Left hindlimb (tissue), 1 donor: ENCODE measurements around the gene APOO.
A peak's percentile ranks its signal among the peaks of the same experiment; 100 is the strongest.

Source experiments
- DNase-seq: peaks from one replicate; pipeline ENCODE4 v3.0.0-alpha.2; 2018

The APOO gene

DNA sequence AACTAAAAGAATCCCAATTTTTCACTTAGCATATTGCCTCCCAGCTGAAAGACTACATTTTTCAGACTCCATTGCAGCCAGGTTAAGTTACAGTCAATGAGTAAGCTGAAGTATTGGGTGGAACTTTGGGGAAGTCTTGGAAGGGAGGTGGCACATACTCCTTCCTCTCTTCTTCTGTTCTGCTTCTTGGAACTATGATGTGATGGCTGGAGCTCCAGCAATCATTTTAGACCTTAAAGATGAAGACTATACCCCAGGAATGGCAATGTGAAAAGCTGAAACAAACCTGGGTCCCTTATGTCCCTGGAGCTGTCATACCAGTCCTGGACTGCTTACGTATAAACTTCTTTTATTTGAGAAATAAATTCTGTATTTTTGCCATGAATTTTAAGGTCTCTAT lies 93.9 kb downstream of the APOO start:
- no peak for DNase-seq

DNA sequence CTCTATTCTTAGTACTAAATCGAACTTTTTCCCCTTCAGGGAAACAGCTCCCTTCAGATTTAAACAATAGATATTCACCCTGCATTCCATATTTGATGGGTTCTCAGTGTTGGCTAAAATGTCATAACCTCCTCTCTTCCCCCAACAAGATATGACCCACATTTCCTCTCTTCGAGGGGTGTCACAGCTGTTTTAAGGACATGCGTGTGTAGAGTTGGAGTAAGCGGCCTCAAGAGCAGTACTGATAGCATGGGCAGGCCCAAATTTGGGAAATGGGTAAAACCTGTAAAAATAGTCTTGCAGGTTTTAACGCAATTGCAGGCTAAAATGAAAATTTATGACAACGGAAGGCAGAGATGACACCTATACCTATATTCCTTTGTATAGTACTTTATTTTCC lies 96.1 kb downstream of the APOO start:
- no peak for DNase-seq

DNA sequence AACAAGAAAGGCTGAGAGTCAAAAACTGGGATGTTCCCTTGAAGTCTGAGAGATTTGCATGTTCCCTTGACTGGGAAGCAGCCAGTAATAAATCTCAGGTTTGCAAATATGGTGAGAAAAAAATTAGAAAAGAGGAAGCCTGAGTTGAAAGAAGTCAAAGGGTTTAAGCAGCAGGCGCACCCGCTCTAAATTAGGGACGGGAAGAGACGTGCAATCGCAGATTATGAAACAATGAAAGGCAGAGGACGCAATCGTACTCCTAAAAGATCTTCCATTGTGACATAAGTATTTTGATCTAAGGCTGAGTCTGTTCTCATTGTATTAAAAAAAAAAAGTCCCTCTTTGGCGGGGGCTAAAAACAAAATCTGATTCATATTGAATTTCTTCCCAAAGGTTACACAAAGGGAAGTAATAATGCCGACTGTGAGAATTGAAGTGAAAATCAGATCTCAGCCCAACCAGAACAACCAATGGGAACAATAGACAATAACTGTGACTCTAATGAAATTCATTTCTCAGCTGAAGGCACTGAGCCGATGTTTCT lies 96.6 kb downstream of the APOO start:
- no peak for DNase-seq

DNA sequence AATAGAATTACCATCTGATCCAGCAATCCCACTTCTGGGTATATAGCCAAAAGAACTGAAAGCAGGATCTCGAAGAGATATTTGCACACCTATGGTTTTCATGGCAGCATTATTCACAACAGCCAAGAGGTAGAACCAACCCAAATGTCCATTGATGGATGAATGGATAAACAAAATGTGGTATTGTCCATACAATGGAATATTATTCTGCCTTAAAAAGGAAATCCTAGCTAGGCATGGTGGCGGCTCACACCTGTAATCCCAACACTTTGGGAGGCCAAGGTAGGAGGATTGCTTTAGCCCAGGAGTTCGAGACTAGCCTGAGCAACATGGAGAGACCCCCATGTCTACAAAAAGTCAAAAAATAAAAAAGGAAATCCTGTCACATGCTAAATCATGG lies 97.5 kb downstream of the APOO start:
- no peak for DNase-seq

DNA sequence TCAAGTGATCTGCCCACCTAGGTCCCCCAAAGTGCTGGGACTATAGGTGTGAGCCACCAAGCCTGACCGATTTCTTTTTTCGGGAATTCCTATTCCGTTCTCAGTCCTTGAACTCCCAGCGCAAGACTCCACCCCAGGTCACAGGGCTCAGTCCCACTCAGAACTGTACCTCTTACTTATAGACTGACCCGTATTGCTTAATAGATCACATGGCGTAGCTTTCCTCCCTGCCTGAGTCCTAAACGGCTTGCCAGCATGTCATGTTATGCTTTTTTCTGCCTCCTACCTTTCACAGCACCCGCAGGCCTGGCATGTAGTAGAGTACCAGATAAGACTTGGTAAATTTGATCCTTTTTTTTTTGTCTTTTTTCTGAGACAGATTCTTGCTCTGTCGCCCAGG lies 102.3 kb downstream of the APOO start:
- DNase-seq: no peak

DNA sequence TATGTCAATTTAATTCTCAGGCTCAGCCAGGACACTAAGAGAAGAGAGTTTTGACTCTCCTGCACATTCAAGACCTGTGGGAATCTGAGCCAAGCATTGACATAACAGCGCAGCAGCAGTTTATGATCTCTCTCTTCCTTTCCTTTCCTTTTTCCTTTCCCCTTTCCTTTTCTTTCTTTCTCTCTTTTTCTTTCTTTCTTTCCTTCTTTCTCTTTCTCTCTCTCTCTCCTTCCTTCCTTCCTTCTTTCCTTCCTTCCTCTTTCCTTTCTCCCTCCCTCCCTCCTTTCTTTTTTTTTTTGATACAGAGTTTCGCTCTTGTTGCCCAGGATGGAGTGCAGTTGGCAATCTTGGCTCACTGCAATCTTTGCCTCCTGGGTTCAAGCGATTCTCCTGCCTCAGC lies 103.2 kb downstream of the APOO start:
- DNase-seq: no peak

DNA sequence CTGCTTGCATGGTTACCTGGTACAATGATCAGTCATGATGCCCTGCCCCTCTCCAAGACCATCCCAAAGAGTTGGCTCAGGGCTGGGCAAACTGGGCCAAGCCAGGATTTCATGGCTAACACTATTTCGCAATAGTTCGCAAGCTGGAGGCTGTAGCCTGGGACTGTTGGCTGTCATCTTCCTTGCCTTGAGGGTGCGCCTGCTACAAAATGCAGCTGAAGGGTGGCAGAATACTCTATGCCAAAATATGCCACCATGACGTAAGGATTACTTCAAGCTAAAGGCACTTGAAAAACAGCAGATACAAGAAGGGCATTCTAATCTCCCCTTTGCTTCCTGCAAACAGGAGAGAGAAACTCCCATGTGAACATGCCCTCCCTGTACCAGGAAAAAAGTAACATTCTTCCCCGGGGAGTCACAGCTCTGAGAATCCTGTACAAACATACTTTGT lies 103.8 kb downstream of the APOO start:
- no peak for DNase-seq

DNA sequence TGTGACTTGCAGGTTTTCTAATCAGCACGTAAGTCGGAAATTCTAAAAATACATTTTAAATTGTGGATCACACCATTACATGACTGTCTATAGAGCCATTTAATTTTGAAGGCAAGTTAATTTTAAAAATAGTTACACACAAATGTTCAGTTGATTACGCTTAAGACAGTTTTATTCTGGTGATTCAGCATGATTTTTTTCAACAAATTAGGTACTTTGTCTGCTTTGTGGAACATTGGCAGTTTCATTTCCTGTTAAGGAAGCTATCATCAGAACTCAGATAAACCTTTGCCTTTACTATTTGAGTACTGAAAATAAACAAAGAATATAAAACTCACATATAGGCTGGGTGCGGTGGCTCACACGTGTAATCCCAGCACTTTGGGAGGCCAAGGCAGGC lies 105.3 kb downstream of the APOO start:
- no peak for DNase-seq

DNA sequence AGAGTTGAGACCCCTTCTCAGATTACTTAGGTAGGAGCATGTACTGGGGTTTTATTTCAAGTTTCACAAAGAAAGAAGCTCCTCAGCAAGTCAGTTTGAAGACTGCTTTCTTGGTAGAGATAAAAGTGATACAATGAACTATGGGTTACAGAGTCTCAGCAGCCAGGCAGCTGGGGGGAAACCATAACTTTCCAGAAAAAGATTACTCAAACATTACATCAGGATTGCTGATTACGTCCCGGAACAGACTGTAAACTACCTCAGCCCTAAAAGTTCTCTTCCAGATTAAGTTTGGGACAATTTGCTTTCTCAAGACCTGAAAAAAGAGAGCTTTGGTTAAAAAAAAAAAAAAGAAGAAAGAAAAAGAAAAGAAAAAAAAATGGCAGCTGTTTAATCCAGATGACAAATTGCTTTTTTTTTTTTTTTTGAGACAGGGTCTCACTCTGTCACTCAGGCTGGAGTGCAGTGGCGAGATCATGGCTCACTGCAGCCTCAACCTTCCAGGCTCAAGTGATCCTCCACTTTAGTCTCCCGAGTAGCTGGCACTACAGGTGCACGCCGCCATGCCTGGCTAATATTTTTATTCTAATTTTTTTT lies 108.2 kb downstream of the APOO start:
- no peak for DNase-seq

DNA sequence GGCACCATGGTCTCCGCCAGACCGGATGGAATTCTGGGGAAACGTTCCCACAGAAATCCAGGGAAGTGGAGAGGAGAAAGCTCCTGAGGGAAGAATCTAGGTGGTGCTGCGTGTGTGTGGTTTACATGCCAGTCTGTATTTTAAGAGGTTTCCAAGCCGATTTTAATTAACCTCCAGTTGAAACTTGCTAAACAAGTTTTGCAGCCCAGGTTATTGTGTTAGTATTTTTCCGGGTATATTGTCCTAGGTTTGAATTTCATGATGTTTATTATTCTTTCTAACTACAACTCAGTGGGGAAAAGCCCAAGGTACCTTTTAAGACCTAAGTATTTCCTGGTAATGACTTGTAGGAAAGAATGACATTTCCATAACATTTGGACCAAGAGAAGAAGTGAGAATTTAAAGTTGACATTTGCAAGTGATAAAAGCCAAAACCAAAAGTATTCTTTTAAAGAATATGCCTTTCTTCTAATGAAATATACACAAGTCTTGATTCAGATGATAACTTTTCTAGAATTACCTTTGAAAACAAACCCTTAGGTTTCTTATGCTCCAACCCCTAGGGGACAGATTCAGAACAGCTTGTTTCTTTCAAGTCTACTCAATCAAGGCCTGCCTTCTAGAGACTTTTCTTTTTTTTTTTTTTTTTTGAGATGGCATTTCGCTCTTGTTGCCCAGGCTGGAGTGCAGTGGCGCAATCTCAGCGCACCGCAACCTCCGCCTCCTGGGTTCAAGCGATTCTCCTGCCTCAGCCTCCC lies 110.2 kb downstream of the APOO start:
- no peak for DNase-seq

DNA sequence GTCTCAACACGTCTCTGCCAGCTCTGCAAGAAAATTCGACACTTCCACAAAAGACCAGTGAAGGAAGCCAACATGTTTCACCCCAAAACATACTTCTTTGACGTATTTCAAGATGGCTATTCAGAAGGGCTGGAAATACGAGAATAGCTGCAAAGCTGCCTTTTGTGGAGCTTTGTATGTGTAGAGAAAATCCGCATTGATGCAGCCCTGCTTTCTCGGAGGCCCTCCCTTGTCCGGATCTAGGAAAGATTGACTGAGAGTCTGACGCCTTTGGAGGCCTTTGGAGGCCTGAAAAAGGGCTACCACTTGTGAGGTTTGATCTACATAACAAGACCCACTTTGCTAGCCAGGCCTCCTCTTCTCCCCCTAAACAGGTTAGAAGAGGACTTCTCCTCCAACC lies 112.5 kb downstream of the APOO start:
- no peak for DNase-seq

DNA sequence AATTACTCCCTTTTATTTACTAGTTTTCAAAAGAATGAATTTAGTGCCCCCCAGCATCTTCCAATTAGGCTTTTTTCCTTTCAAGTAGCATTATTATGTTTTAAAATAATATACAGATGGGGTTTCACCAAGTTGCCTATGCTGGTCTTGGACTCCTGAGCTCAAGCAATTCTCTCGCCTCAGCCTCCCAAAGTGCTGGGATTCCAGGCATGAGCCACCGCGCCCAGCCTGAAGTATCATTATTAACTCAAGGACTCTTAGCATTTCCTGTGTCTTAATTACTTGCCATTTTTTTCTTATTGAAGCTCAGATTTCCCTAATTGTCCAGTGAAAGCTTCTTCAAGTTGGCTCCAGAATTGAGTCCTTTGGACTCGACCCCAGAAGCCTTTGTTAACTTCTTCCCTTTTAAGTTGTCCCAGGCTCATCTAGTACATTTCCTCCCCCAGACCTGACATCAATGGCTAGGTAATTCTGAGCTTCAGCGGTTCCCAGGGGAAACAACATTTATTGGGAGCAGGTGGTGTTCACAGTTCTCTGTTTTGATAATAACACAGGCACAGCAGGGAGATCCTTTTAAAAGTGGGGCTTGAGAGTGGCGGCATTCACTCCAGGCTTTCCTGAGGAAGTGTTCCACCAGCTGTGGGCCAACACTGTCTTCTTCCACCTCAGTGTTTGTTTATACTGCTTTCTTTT lies 114.7 kb downstream of the APOO start:
- no peak for DNase-seq

DNA sequence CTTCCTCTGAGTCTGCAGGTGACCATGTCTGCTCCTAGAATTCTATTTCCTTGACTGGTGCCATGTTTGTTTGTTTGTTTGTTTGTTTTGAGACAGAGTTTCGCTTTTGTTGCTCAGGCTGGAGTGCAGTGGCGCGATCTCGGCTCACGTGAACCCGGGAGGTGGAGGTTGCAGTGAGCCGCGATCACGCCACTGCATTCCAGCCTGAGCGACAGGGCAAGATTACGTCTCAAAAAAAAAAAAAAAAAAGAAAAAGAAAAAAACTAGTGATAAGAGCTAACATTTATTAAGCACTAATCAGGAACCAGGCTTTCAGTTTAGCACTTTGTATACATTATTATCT lies 117.6 kb downstream of the APOO start:
- no peak for DNase-seq

DNA sequence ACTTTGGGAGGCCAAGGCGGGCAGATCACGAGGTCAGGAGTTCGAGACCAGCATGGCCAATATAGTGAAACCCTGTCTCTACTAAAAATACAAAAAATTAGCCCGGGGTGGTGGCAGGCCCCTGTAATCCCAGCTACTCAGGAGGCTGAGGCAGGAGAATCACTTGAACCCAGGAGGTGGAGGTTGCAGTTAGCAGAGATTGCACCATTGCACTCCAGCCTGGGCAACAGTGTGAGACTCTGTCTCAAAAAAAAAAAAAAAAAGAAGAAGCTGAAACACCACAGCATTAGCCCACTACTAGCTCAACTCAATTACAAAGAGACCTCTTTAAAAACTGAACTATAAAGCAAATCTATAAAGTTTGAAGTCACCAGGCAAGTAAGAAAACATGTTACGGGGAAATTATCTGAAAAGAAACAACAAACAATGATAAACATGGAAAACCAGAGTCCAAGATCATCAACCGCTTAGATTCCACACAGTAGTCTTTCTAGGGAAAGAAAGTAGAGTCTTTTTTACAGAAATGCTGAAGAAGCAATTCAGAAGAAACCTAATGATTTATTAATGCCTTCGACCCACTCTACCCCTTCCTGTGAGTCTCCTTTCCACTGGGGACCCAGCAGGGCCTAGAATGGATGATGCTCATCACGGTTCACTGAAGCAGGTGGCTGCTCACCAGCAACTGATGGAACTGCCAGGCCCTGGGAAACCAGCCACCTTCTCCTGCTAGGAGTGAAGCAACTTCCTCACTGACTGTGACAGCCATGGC lies 118.2 kb downstream of the APOO start:
- no peak for DNase-seq

DNA sequence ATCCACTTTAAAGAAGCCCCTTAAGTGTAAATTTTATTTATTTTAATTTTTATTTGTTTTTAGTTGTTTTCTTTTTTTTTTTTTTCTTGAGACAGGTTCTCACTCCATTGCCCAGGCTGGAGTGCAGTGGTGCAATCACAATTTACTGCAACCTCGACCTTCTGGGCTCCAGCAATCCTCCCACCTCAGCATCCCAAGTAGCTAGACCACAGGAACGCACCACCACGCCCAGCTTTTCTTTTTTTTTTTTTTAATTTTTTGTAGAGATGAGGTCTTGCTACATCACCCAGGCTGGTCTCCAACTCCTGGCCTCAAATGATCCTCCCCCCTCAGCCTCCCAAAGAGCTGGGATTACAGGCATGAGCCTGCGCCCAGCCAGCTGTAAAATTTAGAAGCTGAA lies 118.8 kb downstream of the APOO start:
- DNase-seq: no peak

DNA sequence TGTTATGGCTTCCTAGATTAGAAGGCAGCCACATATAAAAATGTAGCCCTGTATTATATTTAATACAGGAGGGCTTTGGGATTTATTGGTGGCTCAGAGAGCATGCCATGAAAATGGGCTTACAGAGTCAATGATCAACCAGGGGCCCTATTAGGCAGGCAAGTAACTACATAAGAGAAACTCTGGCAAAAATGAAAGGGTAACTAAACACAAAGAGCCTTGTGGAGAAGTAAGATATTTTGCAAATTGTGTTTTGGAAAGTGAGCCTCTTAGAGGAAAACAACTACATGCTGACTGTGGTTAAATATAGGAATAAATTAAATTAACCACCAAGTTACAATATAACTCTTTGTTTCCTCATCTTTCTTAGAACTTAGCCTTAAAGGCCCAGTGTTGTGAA lies 119.2 kb downstream of the APOO start:
- DNase-seq: no peak

DNA sequence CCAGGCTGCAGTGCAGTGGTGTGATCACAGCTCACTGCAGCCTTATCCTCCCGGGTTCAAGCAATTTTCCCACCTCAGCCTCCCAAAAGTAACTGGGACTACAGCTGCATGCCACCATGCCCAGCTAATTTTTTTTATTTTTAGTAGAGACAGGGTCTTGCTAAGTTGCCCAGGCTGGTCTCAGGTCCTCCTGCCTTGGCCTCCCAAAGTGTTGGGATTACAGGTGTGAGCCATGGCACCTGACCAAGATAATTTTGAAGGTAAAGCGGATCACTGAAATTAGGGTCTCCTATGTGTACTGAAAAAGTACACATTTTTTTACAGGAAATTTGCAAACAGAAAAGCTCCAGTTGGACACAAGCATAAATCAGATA lies 120.0 kb downstream of the APOO start:
- no peak for DNase-seq

DNA sequence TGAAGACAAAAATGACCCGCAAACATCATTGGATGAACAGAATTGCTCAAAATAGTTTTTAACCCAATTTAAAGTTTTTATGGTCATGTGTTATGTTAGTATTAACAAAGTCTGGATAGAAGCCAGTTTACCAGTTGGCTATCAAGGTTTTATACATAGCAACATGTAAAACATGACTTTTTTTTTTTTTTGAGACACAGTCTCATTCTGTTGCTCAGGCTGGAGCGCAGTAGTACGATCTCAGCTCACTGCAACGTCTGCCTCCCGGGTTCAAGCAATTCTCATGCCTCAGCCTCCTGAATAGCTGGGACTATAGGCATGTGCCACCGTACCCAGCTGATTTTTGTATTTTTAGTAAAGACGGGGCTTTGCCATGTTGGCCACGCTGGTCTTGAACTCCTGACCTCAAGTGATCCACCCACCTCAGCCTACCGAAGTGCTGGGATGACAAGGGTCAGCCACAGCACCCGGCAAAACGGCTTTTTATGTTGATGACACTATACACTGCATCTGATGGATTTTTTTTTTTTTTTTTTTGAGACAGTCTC lies 121.4 kb downstream of the APOO start:
- no peak for DNase-seq

DNA sequence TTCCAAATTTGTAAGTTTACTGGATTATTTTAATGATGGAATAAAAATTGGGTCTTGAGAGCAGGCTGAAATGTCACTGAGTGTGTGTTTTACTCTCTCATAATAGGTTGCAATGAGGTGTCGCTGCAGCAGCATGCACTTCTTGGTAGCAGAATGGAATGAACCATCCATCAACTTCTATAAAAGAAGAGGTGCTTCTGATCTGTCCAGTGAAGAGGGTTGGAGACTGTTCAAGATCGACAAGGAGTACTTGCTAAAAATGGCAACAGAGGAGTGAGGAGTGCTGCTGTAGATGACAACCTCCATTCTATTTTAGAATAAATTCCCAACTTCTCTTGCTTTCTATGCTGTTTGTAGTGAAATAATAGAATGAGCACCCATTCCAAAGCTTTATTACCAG lies 122.2 kb downstream of the APOO start:
- no peak for DNase-seq

DNA sequence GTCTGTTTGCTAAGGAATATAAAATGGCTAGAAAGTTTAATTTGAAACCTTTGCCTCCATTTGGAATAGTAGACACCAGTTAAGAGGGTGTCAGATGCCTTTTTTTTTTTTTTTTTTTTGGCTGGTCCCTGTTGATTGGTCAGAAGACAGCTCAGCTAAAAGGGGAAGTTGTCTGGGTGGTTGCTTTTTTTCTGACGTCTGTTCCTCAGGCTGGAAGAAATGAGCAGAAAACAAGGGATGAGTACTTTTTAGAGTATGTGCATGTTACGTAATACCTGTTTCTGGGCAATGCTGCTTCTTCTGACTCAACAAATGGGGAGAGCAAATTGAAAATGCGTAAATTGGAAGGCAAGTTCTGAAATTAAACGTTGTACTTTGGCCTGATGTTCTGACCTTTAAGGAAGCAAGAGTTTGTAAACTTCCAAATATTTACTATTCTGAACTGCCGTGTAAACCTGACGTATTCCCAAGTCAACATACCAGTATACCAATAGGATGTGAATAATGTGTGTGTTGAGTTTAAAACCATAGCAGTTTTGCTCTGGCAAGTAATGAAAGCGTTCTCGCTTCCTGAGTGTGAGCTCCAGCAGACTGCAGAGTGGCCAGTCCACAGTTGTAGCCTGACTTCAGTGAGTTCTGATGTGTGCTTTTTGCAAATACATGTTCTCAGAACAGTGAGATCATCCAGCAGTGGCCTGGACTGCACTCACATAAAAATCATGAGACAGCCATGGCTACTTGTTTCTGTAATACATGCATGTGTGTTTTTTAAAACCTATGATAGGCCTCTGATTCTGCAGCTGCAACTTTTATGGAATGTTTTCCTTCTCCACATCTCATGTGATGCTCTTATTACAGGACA lies 123.0 kb downstream of the APOO start:
- no peak for DNase-seq

DNA sequence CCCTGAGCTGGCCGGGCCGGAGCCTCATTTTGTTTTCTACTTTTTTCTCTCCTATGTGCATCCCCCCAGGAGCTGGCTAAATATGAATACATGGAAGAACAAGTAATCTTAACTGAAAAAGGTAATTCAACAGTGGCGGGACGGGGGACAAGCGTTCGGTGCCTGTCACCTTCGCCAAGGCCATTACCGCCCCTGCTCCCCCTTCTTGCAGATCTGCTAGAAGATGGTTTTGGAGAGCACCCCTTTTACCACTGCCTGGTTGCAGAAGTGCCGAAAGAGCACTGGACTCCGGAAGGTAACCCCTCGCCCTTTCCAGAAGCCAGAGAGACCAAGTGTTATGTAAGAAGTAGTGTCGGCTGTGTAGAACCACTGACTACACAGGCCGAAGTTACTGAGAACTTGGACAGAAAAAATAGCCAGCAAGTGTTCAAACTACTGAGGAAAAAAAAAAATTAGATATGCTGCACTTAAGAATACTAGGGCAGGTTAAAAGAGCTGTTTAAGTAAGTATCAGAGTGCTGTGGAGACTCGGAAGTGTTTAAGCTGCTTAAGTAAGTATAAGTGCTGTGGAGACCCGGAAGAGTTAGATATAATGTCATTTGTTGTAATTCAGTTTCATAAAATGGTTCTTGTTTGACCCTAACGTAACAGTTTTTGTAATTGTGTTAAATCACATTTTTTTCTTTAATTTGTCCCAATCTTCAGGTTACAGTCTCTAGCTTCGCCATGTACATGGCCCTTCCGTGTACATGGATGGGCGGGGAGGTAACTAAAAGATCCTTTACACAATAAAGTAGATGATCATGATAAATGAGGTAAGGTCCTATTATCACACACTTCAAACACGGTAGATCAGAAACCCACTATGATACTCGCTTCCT lies 123.9 kb downstream of the APOO start:
- peak; percentile 33 for DNase-seq
